ENCODE results near the gene TYROBP. TPM values are rescaled to one million over a fixed set of nuclear protein-coding genes. Genes with fewer than 3 reads are reported as not detected.
A peak's percentile ranks its signal among the peaks of the same experiment; 100 is the strongest.

The TYROBP gene
- total and polyA plus RNA-seq, 2 of the 8 experiments (the other 6 are each of a cell fraction or from before 2014, with no cell fraction given): 0.18 TPM; not detected in 1

- Histone ChIP-seq H2BK15ac (ENCODE audit: low read length) (no peak overlapping the region), H3K79me1 (ENCODE audit: low read depth, low read length) (peaks cover 2% of the 10 kb centered on the region; the same call in 1 of the 2 replicates), H2AFZ (ENCODE audit: low read length) (no peak overlapping the region), H4K91ac (replicated peaks; ENCODE audit: insufficient read length, low read length) (no peak overlapping the region), H3K79me2 (ENCODE audit: control insufficient read depth in 1 of 2, insufficient read depth in 2 of 2, low read length in 2 of 2) (peaks cover 0 to 6% of the 10 kb centered on the region in 2 experiments; a peak in 1 of 4 replicates), H2BK20ac (ENCODE audit: low read length) (no peak overlapping the region), H3K4me2 (ENCODE audit: insufficient read depth in 1 of 2, low read depth in 2 of 2, low read length in 2 of 2) (peak overlapping the region; percentile 66 to 88), H3K4me3 (ENCODE audit: extremely low read depth in 1 of 4, insufficient read depth in 2 of 4, low read depth in 3 of 4, low read length in 4 of 4) (peak overlapping the region; percentile 63 to 96 (median 69)), H3K27me3 (replicated peaks in 1 of 4; ENCODE audit: control insufficient read depth in 3 of 4, extremely low read depth in 1 of 4, insufficient read depth in 3 of 4, low read length in 3 of 4) (no peaks in the 10 kb centered on the region; a peak in 1 of 7 replicates), H2BK120ac (replicated peaks; ENCODE audit: low read depth, low read length) (no peak overlapping the region), H3K36me3 (ENCODE audit: control insufficient read depth in 2 of 4, insufficient read depth in 4 of 4, low read length in 3 of 4) (peaks cover 0 to 14% (median 0%) of the 10 kb centered on the region in 4 experiments; a peak in 1 of 8 replicates), H3K9ac (replicated peaks in 1 of 4; ENCODE audit: extremely low read depth in 1 of 4, low read depth in 3 of 4, low read length in 3 of 4) (peak overlapping the region in 1 of 4 experiments; percentile 70; a peak in 3 of 7 replicates), H3K23me2 (ENCODE audit: low read depth, low read length) (peaks cover 13% of the 10 kb centered on the region; the same call in 1 of the 2 replicates), H4K20me1 (replicated peaks in 1 of 2; ENCODE audit: control insufficient read depth in 1 of 2, insufficient read depth in 2 of 2, low read length in 2 of 2) (peaks cover 0 to 10% of the 10 kb centered on the region in 2 experiments), H2BK5ac (ENCODE audit: low read depth, low read length) (no peak overlapping the region), H4K5ac (ENCODE audit: insufficient read length, low read depth, low read length) (peak overlapping the region; percentile 25), H2AK5ac (ENCODE audit: low read depth, low read length) (no peak overlapping the region), H3K14ac (ENCODE audit: insufficient read length) (no peak overlapping the region), H3K23ac (ENCODE audit: insufficient read length) (no peak overlapping the region), H3K56ac (replicated peaks; ENCODE audit: insufficient read length, low read depth, low read length) (no peak overlapping the region), H2BK12ac (ENCODE audit: low read depth, low read length) (no peak overlapping the region), H3K27ac (ENCODE audit: low read depth, low read length) (no peak overlapping the region), H4K8ac (ENCODE audit: extremely low read depth, insufficient read depth, low read length) (no peak overlapping the region), H3K4ac (replicated peaks; ENCODE audit: insufficient read length, low read depth, low read length) (no peak overlapping the region), H3K18ac (ENCODE audit: extremely low read depth, low read length) (no peak overlapping the region; the same call in 1 of the 2 replicates), H3K4me1 (replicated peaks in 1 of 4; ENCODE audit: control insufficient read depth in 3 of 4, insufficient read depth in 4 of 4, low read length in 3 of 4) (peaks cover 0 to 13% (median 3%) of the 10 kb centered on the region in 4 experiments; a peak in 4 of 7 replicates), H3K9me3 (ENCODE audit: insufficient read depth in 2 of 2, low read depth in 1 of 2, low read length in 1 of 2) (no peaks in the 10 kb centered on the region)
- DNase-seq (ENCODE audit: low read depth in 1 of 2, low spot score in 2 of 2): no peak
- CTCF ChIA-PET (ENCODE audit: partially characterized antibody): no interaction called here
- FAIRE-seq: no peak
- POLR2A ChIA-PET (ENCODE audit: partially characterized antibody): interaction anchor here (1.2 kb wide), 1 partner anchor 10 kb away, joined by 3 read pairs; no protein-coding TSS in a partner anchor
- 35% methylated on average over 11 of the region's 11 CpGs; no CpG with 5 or more reads in 1 of the 2 experiments for WGBS, 2 experiments (ENCODE audit: extremely low coverage in 1 of 2, insufficient coverage in 1 of 2, insufficient read length in 1 of 2, insufficient replicate concordance in 2 of 2, low coverage in 1 of 2, low lambda C conversion rate in 2 of 2, missing lambda C conversion rate in 1 of 2)
- TF ChIP-seq SRF (IDR thresholded peaks at IDR 0.05; ENCODE audit: low read depth, low read length) (no peak), TAF1 (IDR thresholded peaks at IDR 0.05; ENCODE audit: low read depth, low read length) (no peak), SUZ12 (IDR thresholded peaks at IDR 0.05; ENCODE audit: low read length) (no peak), KDM4A (IDR thresholded peaks at IDR 0.05; ENCODE audit: low read depth, low read length, severe bottlenecking) (no peak), TBP (IDR thresholded peaks at IDR 0.05; ENCODE audit: low read depth, low read length) (no peak), JUN (IDR thresholded peaks at IDR 0.05; ENCODE audit: low read depth, low read length) (no peak), RBBP5 (IDR thresholded peaks at IDR 0.05; ENCODE audit: borderline replicate concordance, low read depth, low read length) (no peak), BRCA1 (IDR thresholded peaks at IDR 0.05; ENCODE audit: low read depth, low read length) (no peak), EGR1 (IDR thresholded peaks at IDR 0.05; ENCODE audit: borderline replicate concordance, low read depth, low read length) (no peak), RNF2 (IDR thresholded peaks at IDR 0.05; ENCODE audit: borderline replicate concordance, low read depth, low read length, missing control alignments, poor library complexity, severe bottlenecking) (no peak), ASH2L (IDR thresholded peaks at IDR 0.05; ENCODE audit: low read length) (peak; percentile 31), KDM1A (IDR thresholded peaks at IDR 0.05; ENCODE audit: borderline replicate concordance, low read length) (no peak), SP1 (IDR thresholded peaks at IDR 0.05; ENCODE audit: low read depth, low read length) (no peak)
Observed at GRCh38 chr19:35936738-35937268, 28.7 kb upstream of the TYROBP start.

Data from H1 (cell line).